Dermis blood vessel endothelial cell (primary cell): ENCODE results near the gene CDC42SE2. TPM values are rescaled to one million over a fixed set of nuclear protein-coding genes. Genes with fewer than 3 reads are reported as not detected.
A peak's percentile ranks its signal among the peaks of the same experiment; 100 is the strongest.
"Not testable (repeated sequence)": the region's sequence is repeated elsewhere in the genome, so short reads cannot be mapped to it uniquely, and the experiment has no call there.

ENCODE experiments used
- DNase-seq: peaks from one replicate; pipeline ENCODE4 v3.0.0; 2010
- total RNA-seq: library from RNA; depleted of rRNA; stranded (reverse); fragments of >200 nt; gene quantifications from 2 replicates; pipeline ENCODE4 v1.2.3, GENCODE V29; 2014

The CDC42SE2 gene
- total RNA-seq, 1 donor from 2014 or later: 55.5 TPM

DNA sequence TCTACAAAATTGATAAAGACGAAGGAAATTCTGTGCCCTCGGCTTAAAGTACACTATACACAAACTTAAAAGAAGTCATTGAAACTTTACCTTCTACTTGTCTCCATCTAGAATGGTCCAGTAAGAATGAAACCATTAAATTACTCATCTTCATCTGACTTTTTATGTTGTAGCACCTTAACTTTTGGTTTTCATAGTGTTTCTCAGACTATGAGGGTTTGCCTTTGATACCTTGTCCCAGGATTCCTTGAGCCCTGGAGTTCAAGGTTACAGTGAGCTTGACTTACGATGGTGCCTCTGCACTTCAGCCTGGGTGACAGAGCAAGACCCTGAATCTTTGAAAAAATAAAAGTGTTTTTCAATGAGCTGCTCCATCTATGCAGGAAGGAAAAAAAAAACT is 132.2 kb downstream of the CDC42SE2 start:
- DNase-seq: no peak

DNA sequence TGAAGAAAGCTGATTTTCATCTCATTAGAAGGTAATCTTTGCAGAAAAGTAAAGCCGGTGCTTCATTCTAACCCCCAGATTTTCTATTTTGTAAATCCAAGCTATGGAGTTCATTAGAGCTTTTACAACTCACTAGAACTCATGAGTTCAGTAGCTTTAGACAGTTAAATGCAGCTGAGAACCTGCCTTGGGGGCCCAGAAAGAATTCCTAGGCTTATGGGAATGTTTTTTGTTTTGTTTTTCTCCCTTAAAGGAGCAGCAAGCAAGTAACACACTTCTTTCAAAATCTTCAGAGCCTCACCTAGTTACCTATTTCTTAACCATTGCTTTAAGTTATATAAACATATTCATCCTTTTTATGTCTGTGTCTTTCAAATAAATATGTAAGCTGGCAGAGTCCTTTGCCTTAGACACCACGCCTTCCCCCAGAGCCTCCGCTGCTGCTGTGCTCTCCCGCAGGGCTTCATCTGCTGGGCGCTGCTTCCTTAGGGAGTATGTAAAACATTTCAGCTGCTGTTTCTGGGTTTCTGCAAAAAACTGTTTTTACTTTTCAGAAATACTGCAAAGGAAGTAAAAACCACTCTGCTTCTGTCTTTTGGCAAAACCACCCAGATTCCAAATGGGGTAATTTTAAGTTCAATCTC is 132.9 kb downstream of the CDC42SE2 start:
- no peak for DNase-seq

DNA sequence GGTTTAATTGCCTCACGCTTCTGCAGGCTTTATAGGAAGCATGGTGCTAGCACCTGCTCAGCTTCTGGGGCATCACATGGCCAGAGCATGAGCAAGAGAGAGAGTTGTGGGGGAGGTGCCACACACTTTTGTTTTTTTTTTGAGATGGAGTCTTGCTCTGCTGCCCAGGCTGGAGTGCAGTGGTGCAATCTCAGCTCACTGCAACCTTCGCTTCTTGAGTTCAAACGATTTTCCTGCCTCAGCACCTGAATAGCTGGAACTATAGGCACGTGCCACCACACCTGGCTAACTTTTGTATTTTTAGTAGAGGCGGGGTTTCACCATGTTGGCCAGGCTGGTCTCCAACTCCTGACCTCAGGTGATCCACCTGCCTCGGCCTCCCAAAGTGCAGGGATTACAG is 135.2 kb downstream of the CDC42SE2 start:
- not testable (repeated sequence) for DNase-seq

DNA sequence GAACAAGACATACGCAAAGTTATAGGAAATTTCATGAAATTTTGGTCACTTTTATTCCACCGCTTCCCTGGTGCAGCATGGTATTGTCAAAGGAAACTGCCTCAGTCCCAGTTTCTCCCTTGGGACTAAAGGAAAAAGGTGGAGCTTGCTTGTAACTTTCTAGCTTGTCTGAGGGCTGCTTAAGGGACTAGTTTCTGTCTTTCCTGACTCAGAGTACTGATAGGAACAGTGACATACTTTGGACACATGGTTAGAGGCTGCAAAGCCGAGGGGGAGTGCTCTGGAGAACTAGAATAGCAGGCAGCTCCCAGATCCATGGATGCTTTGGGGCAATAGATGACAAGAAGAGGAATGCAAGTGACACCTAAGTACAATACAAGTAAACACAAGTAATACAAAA is 136.7 kb downstream of the CDC42SE2 start:
- DNase-seq: no peak

DNA sequence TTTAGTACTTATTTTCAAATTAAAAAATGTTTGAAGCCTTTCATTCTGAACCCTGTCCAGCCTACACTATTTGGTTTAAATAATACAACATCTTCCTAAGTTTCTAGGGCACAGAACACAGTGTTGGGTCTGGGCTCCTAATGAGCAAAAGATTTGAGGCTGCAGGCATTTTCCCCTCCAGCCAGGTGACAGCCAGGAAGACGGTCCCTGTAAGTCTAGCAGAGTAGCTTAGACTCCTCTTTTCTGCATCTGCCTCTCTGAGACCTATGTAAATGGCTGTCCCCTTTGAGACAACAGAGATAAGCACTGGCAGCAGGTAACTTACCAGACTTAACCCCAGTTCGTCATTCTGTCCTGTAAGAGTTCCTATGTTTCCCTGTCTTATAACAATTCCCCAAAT is 141.8 kb downstream of the CDC42SE2 start:
- no peak for DNase-seq

DNA sequence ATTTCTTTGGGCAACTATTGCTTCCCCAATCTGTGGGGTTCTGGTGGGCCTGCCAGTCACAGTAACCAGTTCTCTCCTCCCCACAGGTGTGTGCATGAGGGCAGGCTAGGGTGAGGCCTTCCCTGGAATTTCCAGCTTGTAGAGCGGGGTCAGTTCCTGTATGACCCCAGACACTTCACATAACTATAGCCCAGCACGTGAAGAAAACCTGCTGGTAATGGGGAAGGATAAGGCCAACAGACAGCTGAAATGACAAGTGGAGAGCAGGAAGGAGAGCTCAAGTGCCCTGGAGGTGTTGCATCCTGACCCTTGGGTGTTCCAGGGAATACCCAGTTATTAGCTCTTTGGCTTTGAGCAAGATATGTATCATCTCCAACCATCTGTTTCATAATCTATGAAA is 142.2 kb downstream of the CDC42SE2 start:
- DNase-seq: no peak

DNA sequence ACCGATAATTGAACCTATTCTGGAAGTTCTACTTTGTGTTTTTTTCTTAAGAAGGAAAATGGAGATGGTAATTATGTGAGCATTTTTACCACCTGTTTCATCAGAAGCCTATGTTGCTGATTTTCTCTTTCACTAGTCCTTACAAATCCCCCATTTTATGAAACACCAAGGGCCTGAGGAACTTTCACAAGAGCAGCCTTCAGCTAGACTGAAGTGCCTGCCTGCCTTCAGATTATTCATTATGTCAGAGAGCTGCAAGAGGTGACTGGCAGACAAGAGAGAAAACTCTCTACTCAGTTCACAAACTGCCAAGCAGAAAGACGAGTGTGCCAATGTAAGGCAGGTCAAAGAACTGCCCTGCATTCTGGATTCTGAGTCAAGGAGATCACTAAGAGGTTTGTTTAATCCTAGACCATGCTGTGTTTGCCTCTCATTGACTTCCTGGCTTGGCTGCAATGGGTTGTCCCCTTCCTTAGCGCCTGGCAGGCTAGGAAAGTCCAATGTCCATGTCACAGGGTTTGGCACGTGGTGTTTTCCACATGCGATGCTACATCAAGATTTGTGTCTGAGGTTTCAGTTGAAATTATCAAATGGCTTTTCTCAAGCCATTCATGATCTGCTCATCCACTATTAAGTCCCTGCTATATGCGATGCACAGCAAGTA is 143.3 kb downstream of the CDC42SE2 start:
- no peak for DNase-seq

DNA sequence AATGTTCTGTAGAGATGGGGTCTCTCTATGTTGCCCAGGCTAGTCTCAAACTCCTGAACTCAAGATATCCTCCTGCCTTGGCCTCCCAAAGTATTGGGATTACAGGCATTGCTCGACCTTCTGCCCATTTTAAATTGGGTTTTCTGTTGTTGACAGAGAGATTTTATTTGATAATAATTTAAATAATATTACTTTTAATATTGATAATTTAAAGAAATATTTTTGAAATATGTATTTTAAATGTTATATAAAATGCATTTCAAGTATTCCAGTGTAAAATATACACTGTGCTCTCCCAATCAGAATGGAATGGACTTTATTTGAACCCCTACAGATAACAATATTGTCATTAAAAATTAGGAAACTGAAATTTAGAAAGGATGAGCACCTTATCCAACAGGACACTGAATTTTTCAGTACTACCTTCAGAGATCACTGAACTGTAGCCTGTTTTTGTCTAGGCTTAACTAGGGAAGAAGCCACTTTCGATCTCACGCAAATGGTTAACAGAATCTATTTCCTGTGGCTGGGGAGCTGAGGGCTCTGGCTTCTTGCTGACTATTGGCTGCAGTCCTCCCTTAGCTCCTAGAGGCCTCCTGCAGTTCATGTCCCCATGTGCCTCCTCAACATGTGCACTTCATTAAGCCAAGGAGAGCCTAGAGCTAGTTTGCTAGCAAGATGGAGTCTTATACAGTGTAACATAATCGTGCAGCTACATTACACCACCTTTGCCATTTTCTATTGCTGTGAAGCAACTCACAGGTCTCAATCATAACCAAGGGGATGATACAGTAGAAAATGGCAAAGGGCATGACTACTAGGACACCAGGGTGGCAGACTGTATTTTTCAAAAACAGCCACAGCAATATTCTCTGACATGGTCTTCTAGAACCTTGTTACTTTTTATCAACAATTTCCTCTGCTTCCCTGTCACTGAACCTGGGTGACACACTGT is 150.0 kb downstream of the CDC42SE2 start:
- no peak for DNase-seq

DNA sequence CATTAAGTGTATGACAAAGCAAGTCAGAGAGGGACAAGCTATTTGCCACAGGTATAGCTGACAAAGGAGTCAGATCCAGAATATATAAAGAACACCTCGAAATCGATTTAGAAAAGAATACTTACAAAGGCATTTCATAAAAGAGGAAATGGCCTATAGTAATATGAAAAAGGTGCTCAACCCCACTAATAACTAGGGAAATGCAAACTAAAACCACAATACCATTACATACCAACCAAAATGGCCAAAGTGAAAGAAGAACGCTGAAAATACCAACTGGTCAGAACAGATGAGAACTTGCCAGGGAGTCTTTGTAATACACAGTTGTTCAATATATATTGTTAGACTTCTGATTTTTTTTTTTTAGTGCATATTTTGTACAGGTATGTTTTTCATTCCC is 152.9 kb downstream of the CDC42SE2 start:
- no peak for DNase-seq

DNA sequence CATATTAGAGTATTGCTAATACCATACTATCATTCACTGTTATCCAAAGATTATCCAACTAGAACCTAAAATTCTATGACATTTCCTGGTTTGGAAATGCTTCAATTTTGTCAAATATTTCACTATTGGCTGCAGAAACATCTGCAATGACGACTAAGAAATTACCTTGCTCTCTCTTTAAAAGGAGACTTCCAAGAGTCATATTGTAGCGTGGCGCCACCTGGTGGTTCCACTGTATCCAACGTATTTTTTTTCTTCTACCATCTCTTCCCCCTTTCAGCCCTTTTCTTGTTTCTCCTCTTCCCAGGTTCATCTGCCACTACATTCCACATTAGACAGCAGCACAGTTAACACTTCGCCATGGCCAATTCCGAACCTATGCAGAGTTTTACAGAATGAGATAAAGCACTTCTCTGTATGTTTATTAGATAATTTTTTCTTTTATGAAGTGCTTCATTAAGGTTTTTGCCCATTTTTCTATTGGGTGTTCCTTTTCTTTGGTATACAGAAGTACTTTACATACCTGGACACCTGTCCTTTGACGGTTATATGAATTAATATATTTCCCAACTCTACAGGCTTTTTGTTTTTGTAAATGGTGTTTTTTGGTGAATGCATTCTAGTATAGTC is 153.5 kb downstream of the CDC42SE2 start:
- DNase-seq: peak; percentile 88

DNA sequence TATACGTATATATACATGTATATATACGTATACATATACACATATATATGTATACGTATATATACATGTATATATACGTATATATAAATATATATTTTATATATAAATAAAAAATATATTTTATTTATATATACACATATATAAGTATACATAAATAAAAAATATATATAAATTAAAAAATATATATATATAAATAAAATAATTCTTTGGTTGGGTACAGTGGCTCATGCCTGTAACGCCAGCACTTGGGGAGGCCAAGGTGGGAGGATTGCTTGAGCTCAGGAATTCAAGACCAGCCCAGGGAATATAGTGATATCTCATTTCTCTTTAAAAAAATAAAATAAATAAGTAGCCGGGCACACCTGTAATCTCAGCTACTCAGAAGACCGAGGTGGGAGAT is 155.0 kb downstream of the CDC42SE2 start:
- DNase-seq: no peak

DNA sequence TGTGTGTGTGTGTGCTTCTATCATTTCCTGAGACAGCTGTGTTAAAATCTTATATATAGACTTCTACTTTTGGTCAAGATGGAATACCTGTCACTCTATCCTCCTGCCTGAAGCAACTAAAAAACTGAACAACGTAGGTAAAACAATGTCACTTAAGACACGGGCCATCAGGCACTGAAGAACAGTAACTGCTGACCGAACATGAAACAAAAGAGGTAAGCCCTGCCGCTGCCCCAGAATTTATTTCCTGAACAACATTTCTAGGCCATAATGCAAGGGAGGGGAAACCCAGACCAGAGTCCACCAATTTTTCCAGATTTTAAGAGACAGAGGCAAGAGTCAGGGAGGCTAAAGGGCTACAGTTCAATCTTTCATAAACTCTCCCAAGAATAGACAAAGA is 156.0 kb downstream of the CDC42SE2 start:
- peak; percentile 10 for DNase-seq

DNA sequence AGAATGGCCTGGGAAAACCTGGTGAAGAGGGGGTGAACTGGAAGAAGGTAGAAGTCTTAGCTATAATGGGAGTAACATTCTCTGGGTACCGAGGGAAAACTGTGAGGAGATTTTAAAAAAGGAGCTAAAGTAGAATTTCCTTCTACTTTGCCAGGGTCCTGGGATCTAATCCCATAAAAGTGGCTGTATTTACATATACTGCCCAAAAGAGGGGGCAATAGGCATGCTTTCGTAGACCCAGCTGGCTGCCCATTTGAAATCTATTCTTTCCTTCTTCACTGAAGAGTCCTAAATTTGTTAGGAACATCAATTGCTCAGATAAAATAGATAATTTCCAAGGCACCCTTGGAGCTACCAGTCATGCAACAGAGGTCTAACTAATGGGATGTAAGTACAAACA is 159.2 kb downstream of the CDC42SE2 start:
- peak; percentile 64 for DNase-seq

DNA sequence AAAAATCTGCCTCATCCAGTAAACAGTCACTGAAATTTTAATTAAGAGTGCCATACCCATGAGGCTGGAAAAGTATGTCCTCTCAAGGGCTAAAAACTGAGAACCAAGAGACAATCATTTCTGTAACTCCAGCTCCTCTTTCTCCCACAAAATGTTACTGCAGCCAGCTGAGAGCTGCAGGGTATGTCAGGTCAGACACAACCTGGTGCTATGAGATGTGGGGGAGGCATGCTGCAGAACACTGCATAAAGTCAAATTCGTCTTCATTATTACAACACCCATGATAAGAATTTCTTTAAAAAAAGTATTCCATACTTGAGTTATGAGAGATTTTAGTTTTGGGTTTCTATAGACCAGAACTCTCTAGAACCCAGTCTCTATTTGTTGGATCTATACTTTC is 162.2 kb downstream of the CDC42SE2 start:
- DNase-seq: no peak

DNA sequence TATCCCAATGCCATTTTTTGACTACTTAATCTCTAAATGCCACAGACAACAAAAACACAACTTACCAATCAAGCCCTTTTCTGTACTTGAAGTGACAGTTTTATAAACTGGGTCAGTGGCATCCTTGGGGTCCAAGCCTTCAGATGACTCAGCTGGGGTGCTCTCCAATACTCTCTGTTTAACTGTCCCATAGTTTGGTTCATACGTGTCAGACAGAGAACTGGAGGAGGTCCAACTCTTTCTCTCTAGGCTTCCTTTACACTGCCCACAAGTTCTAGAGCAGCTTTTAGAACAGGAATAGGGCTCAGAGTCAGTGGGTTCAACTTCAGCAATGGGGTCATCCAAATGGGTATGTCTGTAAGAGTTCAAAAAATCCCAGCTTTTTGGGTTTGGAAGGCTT is 166.9 kb downstream of the CDC42SE2 start:
- no peak for DNase-seq

DNA sequence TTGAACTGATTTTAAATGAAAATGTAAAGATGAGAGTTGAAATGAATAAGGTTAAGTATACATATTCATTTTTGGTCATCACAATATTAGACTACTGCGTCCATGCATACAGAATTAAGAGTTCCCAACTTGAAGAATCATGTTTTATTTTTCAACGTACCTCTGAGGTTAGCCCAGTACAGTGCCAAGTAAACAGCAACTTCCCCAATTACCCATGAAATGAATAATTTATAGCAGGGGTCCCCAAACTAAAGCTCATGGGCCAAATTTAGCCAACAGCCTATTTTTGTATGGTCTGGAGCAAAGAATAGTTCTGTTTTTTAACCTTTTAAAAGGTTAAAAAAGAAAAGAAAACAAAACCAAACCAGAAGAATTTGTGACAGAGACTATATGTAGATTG is 167.9 kb downstream of the CDC42SE2 start:
- DNase-seq: no peak

DNA sequence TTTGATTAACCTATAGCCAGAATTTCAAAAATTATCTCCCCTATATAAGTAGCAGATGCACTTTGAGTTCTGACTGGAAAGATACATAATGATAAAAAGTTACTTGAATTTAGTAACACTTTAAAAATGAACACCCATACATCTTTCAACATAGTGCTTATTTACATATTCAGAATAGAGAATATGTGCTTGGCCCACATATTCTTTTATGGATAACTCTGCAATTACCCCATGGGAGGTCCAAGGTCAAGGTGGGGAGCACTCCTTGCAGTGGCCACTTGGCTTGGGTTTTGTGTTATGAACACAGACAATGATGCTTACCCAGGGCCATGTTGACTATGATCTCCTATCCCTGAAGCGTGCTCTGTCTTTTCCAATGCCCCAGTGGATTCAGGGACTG is 169.3 kb downstream of the CDC42SE2 start:
- DNase-seq: no peak

DNA sequence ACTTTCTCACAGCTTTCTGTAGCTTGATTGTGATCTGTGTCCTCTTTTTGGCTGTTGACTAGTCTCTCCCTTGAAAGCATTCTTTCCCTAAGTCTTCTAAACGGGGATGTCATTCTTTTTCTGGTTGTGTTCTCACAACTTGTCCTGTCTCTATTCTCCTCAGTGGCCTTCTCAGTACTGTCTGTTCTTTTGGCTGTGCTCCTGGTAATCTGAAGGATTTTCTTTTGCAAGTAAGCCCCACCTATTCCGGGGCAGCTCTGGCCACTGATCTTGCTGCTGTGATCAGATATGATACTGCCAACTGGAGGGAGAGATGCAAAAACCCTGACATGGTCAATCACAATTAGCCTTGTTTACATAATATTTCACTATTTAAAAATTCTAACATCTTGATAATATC is 172.2 kb downstream of the CDC42SE2 start:
- DNase-seq: no peak

DNA sequence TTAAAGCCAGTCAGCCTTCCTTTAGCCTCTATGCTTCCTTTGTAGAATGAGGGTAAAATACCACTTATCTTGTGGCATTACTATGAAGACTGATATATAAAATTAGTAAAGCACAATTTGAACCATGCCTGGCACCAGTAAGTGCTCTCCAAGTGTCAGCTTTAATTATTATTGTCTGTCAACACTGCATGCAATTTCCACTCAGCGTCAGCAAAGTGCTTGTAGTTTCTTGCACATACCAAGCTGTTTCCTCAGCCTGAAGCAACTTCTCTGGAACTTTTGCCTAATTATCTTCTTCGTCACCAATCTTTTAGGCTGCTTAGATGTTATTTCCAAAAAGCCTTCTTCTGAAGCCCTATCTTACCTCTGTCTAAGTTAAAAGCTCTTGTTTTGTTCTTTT is 177.3 kb downstream of the CDC42SE2 start:
- DNase-seq: no peak
